NCI-H1417 treated with DMSO at 0.1 percent for 48 hours (cell line): ENCODE data around the gene PRRC1.
A peak's percentile ranks its signal among the peaks of the same experiment; 100 is the strongest.
"Not testable (repeated sequence)": the region's sequence is repeated elsewhere in the genome, so short reads cannot be mapped to it uniquely, and the experiment has no call there.

Source experiments
- DNase-seq: peaks from one replicate; lab custom pipeline; 2025; lab: John Stamatoyannopoulos, UW

PRRC1 gene

GRCh38 chr5:127517480-127518318 lies at the start of gene PRRC1:
Gene PRRC1, plus strand, starts transcription at chr5:127517640. Its CDS starts 5,840 bp downstream, at chr5:127523480.
- no peak for DNase-seq

DNA sequence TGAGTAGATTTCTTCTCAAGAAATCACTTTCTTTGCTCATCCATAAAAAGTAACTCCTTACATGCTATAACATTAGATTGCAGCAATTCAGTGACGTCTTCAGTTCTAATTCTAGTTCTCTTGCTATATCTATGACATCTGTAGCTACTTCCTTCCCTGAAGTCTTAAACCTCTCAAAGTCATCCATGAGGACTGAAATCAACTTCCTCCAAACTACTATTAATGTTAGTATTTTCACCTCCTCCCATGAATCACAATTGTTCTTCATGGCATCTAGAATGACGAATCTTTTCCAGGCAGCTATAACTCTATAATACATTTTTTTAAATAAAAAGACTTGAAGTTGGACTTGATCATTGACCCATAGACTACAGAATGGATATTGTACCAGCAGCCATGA lies 46.2 kb upstream of the PRRC1 start:
- no peak for DNase-seq

DNA sequence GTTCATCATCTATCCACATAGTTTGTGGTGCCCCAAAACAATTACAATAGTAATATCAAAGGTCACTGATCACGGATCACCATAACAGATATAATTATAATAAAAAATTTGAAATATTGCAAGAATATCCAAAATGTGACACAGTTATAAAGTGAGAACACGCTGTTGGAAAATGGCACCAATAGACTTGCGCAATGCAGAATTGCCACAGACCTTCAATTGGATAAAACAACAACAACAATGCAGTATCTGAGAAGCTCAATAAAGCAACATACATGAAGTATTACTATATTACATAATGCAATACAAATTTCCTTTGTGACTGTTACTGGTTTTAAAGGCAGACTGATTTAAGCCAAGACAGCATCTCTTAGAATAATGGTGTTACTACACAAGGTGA lies 44.7 kb upstream of the PRRC1 start:
- DNase-seq, result no peak

DNA sequence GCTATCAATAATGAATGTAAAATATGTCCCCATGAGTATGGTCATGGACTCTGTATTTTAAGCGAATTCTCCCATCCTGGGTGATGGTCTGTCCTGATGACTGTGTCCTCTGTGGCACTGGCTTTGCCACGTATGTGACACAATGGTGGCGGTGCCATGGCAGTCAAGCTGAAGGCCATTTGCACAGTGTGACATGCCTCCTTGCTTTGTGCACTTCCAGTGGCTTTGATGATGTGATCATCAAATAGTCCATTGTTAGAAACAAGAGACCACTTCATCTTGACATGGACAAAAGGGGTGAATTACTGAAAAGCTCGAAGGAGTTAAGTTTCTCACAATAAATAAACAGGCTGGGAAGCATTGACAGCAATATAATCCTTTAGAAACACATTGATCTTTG lies 31.0 kb upstream of the PRRC1 start:
- DNase-seq, result no peak

DNA sequence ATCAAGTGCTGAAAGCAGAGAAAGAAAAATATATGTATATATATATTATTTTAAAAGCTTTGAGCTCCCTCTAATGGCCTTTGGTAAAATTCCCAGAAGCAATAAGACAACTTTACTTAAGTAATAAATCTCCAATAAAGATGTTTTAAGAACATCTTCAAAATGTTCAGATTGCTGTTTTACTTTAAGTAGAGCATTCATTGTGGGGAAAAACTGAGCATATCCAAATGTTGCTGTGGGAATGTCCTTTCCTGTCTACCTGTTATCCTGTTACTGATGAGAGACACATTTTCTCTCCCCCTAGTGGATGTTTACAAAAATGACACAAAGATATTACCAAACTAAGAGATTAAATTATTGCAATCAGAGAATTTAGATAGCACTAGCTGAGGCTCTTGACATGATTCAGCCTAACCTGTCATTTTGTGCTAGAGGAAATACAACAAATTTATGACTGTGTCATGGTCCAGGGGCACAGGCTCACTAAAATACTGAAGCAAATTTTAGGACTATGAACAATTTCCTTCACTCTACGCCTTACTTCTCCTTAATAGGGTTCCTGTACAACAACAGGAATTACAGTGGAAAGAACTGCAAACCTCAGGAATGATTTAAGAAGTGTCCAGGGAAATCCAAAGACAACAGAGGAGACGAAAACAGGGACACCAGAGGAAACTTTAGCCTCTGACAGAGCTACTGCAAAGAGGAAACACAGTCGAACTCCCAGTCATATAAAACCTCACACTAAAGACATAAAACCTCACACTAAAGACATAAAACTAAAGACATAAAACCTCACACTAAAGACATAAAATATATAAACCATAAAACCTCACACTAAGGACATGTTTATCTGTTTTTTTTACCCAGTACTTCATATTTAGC lies 24.3 kb upstream of the PRRC1 start:
- DNase-seq, result peak; percentile 22

- DNase-seq, result no peak
Measured at GRCh38 chr5:127498548-127498947, 18.9 kb upstream of the PRRC1 start.

- no peak for DNase-seq
Measured at GRCh38 chr5:127505905-127506304, 11.5 kb upstream of the PRRC1 start.

- DNase-seq, result no peak
Measured at GRCh38 chr5:127506616-127507015, 10.8 kb upstream of the PRRC1 start.

- DNase-seq, result no peak
Measured at GRCh38 chr5:127508644-127509373, 8.6 kb upstream of the PRRC1 start.

- no peak for DNase-seq
Measured at GRCh38 chr5:127513408-127513970, 4.0 kb upstream of the PRRC1 start.

GRCh38 chr5:127514816-127515215 lies 2.6 kb upstream of the PRRC1 start:
- DNase-seq, result no peak

DNA sequence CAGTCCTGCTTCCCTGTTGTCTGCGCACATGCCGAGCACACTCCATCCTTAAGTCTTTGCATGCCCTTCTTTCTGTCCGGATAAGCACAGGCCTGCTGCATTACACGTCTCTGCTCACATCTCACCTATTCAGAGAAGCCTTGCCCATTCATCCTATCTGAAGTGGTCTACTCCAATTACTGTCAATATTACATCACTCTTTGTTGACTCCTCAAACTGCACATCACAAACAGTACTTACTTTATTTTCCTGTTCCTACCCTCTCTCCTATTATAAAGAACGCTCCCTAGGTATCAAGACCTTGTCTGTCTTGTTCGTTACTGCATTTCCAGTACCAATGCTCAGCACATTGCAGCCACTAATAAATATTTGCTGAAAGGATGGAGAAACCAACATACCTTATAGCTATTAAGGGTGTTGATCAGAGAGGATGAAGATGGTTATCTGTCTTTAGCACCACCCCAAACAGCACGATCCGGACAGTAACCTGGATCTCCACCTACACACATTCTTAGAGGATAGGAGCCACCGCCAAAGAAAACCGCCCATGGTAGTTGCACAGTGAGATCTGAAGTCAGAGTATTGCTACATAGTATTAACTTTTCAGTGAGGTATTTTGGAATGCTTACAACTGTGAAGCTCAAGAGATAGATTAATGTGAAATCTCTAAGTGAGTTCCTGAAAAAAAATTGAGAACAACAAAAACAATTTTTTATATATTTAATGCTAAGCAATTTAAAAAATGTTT lies 1.6 kb upstream of the PRRC1 start:
- no peak for DNase-seq

DNA sequence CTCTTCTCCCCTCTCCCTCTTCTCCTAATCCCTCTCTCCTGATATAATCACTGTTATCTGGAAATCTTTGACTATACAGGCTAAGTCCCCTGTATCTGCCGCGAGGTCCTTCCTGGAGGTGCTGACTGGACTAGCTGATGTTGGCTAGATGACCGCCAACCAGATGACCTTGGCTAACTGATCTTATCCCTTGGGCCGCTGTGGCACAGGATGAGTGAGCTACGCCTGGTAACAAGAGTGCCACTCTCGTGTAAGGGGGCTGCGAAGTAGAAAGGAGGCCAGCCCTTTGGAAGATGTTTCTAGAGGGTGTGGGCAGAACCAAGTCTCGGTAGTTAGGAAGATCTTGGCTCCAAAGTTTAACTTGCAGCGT lies 345 bp upstream of the PRRC1 start:
- no peak for DNase-seq

DNA sequence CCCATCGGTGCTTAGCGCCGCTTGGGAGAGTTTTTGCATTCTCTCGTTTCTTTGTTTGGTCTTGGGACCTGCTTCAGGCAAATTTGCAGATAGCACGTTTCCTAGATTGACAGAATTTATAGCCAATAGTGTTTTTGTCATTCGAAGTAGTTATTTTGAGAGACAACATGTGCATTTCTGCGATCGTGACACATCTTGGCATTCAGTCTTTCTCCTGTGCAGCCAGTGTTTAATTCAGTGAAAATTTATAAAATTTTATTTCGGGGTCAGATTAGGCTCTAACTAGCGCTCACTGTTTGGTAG lies 830 bp downstream of the PRRC1 start:
- DNase-seq, result no peak

- no peak for DNase-seq
Measured at GRCh38 chr5:127519527-127519926, 2.1 kb downstream of the PRRC1 start.

DNA sequence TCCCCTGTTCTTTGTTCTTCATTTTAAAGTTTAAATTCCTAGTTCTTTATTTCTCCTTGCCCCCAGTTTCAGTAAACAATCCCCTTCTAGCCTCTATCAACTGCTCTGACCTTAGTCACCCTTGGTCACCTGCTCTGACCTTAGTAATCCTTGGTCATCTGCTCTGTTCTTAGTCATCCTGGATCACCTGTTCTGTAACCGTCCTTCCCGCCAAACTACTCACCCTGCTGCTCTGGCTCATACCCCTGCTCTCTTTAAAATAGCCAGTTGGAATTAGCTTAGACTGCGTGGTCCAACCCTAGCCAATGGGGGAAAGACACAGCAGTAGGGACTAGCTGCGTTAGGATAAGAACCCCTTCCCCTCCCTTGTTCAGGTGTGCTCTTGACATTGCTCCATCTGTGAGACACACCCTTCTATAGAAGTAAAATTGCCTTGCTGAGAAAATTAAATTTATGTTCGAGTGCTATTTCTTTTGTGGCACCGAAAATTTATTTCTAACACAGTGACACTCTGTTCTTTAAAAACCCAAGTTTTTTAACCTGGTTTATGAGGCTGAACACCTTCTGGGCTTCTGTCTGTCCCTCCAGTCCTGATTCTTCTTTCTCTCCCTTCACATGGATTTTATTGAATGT lies 3.8 kb downstream of the PRRC1 start:
- DNase-seq, result no peak

DNA sequence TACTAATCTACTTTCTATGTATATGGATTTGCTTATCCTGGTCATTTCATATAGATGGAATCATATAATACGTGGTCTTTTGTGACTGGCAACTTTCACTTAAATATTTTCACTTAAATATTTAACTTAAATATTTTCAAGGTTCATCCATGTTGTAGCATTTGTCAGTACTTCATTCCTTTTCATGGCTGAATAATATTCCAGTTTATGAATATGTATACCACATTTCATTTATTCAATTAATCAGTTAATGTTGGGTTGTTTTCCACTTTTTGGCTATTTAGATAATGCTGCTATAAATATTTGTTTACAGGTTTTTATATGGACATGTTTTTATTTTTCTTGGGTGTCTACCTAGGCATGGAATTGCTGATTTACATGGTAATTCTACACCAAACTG lies 7.7 kb downstream of the PRRC1 start:
- DNase-seq, result no peak

DNA sequence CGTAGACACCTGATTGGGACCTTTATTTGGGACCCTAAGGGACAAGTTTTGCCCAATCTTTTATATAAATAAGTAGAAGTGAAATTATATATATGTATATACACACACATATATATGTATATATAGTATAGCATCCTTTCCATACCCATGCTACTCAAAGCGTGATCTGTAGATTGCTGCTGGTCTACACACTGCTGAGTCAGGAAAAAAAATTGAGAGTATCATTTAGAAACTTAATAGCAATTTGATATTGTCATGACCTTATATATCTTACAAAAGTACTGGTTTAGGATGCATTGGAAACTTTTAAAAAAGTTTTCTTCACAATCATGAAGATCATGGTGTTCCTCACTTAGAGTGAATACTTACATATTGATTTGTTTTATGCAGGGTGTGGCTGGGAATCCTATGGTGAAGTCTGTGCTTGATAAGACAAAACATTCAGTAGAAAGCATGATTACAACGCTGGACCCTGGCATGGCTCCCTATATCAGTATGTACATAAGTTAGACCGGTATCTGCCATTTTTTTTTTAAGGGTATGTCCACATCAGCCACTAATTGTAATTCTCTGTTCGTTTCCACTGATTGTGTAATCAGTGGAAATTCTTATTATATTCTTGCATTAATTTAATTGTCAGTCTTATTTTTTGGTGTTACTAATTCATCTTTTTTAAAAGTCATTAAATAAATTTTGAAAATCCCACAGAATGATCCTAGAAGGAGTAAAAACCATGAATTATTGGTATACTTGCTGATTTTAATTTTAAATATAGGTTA lies 12.7 kb downstream of the PRRC1 start:
- DNase-seq, result no peak

DNA sequence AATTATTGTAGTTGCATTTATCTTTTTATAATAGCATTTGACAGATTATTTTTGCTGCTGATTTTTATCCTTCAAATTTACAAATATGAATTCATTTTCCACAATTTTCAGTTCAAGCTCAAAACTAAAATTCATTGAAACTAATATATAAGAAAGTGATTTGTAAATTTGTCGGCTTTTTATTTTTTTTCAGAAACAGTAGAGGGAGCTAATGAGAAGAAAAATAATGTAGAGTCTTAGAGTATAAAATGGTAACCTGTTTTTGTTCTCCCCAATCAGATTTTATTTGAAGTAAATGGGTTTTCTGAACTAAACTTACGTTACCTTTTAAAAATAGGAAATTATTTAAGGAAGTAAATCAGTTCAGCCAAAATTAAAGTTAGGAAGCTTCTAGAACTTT lies 19.2 kb downstream of the PRRC1 start:
- DNase-seq, result no peak

- not testable (repeated sequence) for DNase-seq
Measured at GRCh38 chr5:127540553-127540952, 23.1 kb downstream of the PRRC1 start.
